ENCODE results near the gene PYCR2. TPM values are rescaled to one million over a fixed set of nuclear protein-coding genes. Genes with fewer than 3 reads are reported as not detected.

The PYCR2 gene
- total RNA-seq, 1 donor from 2014 or later = 44.5 TPM

- H3K27ac Mint-ChIP-seq (ENCODE audit: unreplicated experiment) = no peak overlapping the region
- no peaks in the 10 kb centered on the region for H3K36me3 Mint-ChIP-seq (ENCODE audit: low read depth, unreplicated experiment)
- no peaks in the 10 kb centered on the region for H3K9me3 Mint-ChIP-seq (ENCODE audit: unreplicated experiment)
- no peak for TF ChIP-seq CTCF (IDR thresholded peaks at IDR 0.05; ENCODE audit: unreplicated experiment)
- H3K4me1 Mint-ChIP-seq (ENCODE audit: unreplicated experiment) = peaks cover 6% of the 10 kb centered on the region
- peaks cover 3% of the 10 kb centered on the region for H3K27me3 Mint-ChIP-seq (ENCODE audit: unreplicated experiment)
- no peak for DNase-seq (ENCODE audit: low spot score)
- H3K4me3 Mint-ChIP-seq (ENCODE audit: unreplicated experiment) = no peak overlapping the region
Measured at GRCh38 chr1:225946803-225947202, 22.8 kb upstream of the PYCR2 start.

GRCh38 chr1:225946082-225946620 lies 22.1 kb upstream of the PYCR2 start:
- H3K36me3 Mint-ChIP-seq (ENCODE audit: low read depth, unreplicated experiment) = no peaks in the 10 kb centered on the region
- TF ChIP-seq CTCF (IDR thresholded peaks at IDR 0.05; ENCODE audit: unreplicated experiment) = no peak
- H3K4me1 Mint-ChIP-seq (ENCODE audit: unreplicated experiment) = peaks cover 6% of the 10 kb centered on the region
- peaks cover 3% of the 10 kb centered on the region for H3K27me3 Mint-ChIP-seq (ENCODE audit: unreplicated experiment)
- no peak overlapping the region for H3K4me3 Mint-ChIP-seq (ENCODE audit: unreplicated experiment)
- H3K27ac Mint-ChIP-seq (ENCODE audit: unreplicated experiment) = no peak overlapping the region
- H3K9me3 Mint-ChIP-seq (ENCODE audit: unreplicated experiment) = no peaks in the 10 kb centered on the region
- DNase-seq (ENCODE audit: low spot score) = no peak

- no peak for DNase-seq (ENCODE audit: low spot score)
- Mint-ChIP-seq H3K4me1 (ENCODE audit: unreplicated experiment) (peaks cover 6% of the 10 kb centered on the region), H3K27ac (ENCODE audit: unreplicated experiment) (no peak overlapping the region), H3K9me3 (ENCODE audit: unreplicated experiment) (no peaks in the 10 kb centered on the region), H3K36me3 (ENCODE audit: low read depth, unreplicated experiment) (no peaks in the 10 kb centered on the region), H3K4me3 (ENCODE audit: unreplicated experiment) (no peak overlapping the region), H3K27me3 (ENCODE audit: unreplicated experiment) (peaks cover 3% of the 10 kb centered on the region)
- no peak for TF ChIP-seq CTCF (IDR thresholded peaks at IDR 0.05; ENCODE audit: unreplicated experiment)
Measured at GRCh38 chr1:225945564-225945963, 21.5 kb upstream of the PYCR2 start.

GRCh38 chr1:225944951-225945350 lies 20.9 kb upstream of the PYCR2 start:
- DNase-seq (ENCODE audit: low spot score) = no peak
- H3K4me3 Mint-ChIP-seq (ENCODE audit: unreplicated experiment) = no peak overlapping the region
- no peaks in the 10 kb centered on the region for H3K9me3 Mint-ChIP-seq (ENCODE audit: unreplicated experiment)
- no peak for TF ChIP-seq CTCF (IDR thresholded peaks at IDR 0.05; ENCODE audit: unreplicated experiment)
- H3K36me3 Mint-ChIP-seq (ENCODE audit: low read depth, unreplicated experiment) = no peaks in the 10 kb centered on the region
- H3K27me3 Mint-ChIP-seq (ENCODE audit: unreplicated experiment) = peaks cover 6% of the 10 kb centered on the region
- no peak overlapping the region for H3K27ac Mint-ChIP-seq (ENCODE audit: unreplicated experiment)
- H3K4me1 Mint-ChIP-seq (ENCODE audit: unreplicated experiment) = peaks cover 6% of the 10 kb centered on the region

GRCh38 chr1:225944387-225944786 lies 20.3 kb upstream of the PYCR2 start:
- peaks cover 6% of the 10 kb centered on the region for H3K27me3 Mint-ChIP-seq (ENCODE audit: unreplicated experiment)
- H3K27ac Mint-ChIP-seq (ENCODE audit: unreplicated experiment) = no peak overlapping the region
- peaks cover 6% of the 10 kb centered on the region for H3K4me1 Mint-ChIP-seq (ENCODE audit: unreplicated experiment)
- TF ChIP-seq CTCF (IDR thresholded peaks at IDR 0.05; ENCODE audit: unreplicated experiment) = no peak
- no peaks in the 10 kb centered on the region for H3K36me3 Mint-ChIP-seq (ENCODE audit: low read depth, unreplicated experiment)
- no peak overlapping the region for H3K4me3 Mint-ChIP-seq (ENCODE audit: unreplicated experiment)
- DNase-seq (ENCODE audit: low spot score) = no peak
- H3K9me3 Mint-ChIP-seq (ENCODE audit: unreplicated experiment) = no peaks in the 10 kb centered on the region

Measured in endothelial cell (in vitro differentiated cells).